22Rv1 (cell line): ENCODE data around the gene TP53TG5.

Source experiments
- ZFX ChIP-seq: fragments of 450-650 bp; IDR thresholded peaks from 2 replicates; pipeline ENCODE4 v1.6.1; 2017; ENCODE audit warnings: antibody characterized with exemption, borderline replicate concordance
- TF ChIP-seq, protein P1 (sequence below): fragments of 450-650 bp; IDR thresholded peaks from 2 replicates; pipeline ENCODE4 v1.5.1; 2017; ENCODE audit warnings: mild to moderate bottlenecking

DNA sequence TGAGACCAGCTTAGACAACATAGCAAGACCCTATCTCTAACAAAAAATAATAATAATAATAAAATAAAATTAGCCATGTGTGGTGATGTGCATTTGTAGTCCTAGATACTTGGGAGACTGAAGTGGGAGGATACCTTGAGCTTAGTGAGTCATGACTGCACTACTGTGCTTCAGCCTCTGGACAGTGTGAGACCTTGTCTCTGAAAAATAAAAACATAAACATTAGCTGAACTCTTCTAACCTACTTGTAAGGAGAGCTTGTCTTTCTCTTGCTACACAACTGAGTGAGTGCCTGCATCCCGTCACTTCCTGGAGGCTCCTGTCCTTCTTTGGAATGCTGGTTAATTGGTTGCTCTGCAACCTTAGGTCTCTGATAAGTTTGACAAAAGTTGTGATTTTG, 24.8 kb upstream of the TP53TG5 start:
- TF ChIP-seq, protein P1, sequence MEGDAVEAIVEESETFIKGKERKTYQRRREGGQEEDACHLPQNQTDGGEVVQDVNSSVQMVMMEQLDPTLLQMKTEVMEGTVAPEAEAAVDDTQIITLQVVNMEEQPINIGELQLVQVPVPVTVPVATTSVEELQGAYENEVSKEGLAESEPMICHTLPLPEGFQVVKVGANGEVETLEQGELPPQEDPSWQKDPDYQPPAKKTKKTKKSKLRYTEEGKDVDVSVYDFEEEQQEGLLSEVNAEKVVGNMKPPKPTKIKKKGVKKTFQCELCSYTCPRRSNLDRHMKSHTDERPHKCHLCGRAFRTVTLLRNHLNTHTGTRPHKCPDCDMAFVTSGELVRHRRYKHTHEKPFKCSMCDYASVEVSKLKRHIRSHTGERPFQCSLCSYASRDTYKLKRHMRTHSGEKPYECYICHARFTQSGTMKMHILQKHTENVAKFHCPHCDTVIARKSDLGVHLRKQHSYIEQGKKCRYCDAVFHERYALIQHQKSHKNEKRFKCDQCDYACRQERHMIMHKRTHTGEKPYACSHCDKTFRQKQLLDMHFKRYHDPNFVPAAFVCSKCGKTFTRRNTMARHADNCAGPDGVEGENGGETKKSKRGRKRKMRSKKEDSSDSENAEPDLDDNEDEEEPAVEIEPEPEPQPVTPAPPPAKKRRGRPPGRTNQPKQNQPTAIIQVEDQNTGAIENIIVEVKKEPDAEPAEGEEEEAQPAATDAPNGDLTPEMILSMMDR = no peak
- TF ChIP-seq ZFX = no peak
